HTR-8/SVneo (cell line): ENCODE results near the gene TACC2.

Source experiments
- DNase-seq: peaks from one replicate; pipeline ENCODE4 v3.0.0; 2011; ENCODE audit warnings: low spot score, mixed read lengths; ENCODE audit not compliant: insufficient read length
- FAIRE-seq: peaks from 2 replicates; lab custom pipeline; 2011; peaks lifted over from hg19 to GRCh38; lab: Jason Lieb, UNC

The TACC2 gene

DNA sequence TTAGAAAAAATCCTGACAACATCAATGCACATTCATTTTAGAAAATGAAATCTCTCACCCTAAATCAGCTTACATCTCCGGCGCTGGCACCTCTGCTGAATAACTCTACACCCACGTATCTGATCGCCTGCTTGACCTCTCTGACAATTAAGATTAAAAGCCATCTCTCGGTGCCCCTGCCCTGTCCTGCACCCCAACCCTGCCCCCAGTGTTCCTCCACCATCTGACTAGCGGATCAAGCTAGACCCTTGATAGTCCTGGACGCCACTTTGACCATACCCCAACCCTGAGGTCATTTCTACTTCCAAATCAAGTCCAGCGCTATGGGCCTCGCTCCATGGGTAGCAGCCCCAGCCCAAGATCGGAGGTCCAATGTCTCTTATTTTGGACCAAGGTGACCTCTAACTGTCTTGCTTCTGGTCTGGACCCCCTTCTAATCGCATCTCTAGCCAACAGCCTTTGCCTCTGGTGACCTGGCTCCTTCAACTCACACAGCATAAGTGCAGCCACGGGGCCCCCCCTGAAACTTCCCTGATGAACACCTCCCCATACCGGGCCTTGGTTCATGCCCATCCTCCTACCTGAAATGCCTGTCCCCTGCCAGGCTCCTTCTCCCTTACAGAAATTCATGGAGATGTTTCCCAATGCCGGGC is 310.6 kb downstream of the TACC2 start:
- DNase-seq: no peak
- no peak for FAIRE-seq

DNA sequence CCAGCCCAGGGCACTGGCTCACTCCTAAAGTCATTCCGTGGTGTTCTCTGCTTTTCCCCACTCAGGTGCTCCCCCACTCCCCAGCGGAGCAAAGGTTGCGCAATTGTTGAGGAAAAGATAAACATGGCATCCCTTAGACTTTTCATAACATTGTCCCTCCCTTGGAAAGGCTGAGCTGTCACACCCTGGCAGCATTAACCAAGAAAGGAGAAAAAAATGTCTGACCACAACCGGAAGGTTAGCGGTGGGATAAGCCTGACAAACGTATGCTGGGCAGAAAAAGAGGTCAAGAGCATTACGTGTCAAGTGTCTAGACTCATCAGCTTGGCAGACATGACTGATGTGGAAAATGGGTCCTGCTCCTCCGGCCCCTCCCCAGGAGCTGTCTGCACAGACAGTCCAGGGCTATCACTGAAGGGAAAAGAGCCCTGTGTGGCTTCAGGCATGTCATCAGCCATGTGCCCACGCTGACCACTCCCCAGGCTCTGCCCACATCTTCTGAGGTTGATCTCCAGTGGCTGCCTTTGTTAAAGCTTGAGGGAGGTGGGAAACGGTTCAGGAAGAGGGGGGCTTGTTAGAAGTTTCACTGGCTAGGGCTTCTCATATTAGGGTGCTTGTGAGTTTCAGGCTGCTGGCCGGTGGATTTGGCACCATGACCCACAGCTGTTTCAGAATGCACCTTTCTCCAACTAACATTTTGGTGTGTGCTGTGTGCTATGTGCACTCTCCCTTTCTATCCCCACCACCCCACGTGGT is 312.3 kb downstream of the TACC2 start:
- FAIRE-seq: no peak
- no peak for DNase-seq

DNA sequence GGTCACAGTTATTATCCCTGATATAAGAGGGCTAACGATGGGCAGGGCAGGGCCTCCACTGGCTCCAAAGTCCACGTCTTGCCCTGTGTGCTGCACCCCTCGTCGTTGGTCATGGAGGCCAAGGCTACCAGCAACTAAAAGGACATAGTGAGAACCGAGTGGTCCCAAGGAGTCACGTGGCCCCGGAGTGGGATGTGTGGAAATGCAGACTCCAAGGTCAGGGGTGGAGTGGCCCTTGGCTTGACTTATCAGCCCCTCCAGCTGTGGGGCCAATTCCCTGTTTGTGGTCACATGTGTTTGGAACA is 312.8 kb downstream of the TACC2 start:
- DNase-seq (no peak), FAIRE-seq (no peak)

DNA sequence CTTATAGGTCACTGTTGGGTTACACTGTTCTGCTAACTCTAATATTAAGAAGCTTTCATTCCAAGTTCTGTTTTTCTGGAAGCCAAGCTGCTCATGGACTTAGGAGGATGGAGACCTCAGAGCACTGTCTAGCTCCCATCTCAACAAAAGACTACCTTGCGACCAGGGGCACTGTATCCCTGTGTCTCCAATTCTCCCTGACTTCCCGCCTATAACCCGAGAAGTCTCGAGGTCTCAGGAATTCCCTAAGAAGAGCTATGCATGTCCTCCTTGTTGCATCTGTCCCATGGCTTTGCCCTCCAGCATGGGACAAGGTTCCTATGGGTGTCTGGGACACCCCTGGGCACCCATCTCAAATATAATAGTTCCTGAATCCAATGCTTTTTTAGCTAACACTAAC is 313.4 kb downstream of the TACC2 start:
- no peak for DNase-seq
- FAIRE-seq: no peak

DNA sequence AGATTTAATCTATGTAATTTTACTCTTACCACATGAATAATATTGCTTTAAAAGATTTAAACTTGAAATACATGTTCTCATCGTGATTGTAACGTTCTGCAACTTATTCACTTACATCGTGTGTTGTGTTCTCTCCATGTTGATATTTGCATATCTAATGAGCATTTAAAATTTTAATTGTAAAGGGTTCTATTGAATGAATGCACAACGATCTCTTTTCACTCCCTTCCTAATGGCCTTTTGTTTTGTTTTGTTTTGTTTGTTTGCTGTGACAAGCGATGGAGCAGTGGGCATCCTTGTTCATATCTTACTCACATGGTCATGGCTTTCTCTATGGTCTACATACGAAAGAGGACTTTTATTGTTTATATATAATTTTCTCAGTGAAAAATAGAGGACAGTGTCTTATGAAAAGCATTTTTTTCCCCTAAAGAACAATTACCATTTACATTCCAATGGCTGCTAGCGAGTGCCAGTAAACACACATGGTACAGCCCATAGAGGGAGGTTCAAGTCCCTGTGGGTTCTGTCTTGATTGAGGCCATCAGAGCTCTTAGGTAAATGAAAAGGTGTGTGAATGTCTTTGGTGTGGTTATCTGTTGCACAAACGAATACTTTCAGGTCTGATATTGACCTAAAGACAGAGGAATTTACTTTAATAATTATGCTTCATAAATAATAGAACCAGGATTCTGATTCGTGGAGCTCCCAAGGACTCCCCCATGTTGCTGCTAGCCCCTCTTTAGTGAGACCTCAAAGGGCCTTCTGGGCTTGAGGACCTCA is 314.5 kb downstream of the TACC2 start:
- FAIRE-seq: no peak
- no peak for DNase-seq
